MV-4-11 (cell line): Measurements from ENCODE around the gene ZFAND3.
A peak's percentile ranks its signal among the peaks of the same experiment; 100 is the strongest.
"Not testable (repeated sequence)": the region's sequence is repeated elsewhere in the genome, so short reads cannot be mapped to it uniquely, and the experiment has no call there.

Experiments
- DNase-seq: peaks from one replicate; lab custom pipeline; 2025; lab: John Stamatoyannopoulos, UW

Gene ZFAND3

DNA sequence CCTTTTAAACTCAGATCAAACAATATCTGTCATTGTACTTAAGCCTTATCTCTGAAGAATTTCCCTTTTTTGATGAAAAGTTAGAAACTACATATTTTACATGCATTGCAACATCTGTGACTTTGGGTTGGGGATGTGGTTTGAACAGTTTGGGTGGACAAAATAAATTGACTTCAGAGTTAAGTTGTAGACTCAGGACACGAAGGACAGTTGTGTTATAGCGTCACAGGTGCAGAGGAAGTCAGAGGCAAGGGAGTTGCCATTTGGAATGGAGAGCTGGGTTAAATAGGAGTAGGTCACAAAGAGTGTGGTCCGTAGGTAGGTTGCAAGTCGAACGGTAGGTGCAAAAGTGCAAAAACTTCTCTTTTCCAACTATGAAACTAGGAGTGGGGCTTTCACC is 46.0 kb downstream of the ZFAND3 start:
- DNase-seq, result peak; percentile 85

- DNase-seq, result no peak
These were observed 47.3 kb downstream of the ZFAND3 start for GRCh38 chr6:37866590-37867507.

DNA sequence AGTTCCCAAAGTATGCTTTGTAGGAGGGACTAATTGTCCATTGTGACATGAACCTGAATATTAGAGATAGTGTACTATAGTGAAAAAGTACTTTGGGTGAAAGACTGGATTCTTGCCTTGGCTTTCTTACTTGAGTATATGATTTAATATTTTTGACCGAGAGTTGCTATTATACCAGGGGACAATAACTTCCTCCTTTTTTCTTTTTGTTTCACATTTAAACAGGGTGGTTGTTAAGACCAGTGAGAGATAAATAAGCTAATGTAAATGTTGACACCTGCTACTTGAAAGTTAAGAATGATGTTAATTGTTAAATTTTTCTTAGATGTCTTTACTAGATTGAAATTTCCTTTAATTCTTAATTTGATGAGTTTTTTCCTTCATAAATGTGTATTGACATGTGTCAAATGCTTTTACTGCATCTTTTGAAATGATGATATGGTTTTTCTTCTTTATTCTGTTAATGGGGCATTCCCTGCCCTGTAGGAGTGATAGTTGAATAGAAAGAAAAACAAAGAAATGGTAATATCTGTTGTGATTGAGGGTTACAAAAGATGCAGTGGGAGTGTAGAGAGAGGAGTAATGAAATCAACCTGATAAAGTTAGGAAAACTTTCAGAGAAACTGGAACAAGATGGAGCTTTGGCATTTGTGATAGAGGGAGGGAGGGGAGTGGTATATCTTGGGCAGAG is 48.4 kb downstream of the ZFAND3 start:
- DNase-seq, result peak; percentile 28

DNA sequence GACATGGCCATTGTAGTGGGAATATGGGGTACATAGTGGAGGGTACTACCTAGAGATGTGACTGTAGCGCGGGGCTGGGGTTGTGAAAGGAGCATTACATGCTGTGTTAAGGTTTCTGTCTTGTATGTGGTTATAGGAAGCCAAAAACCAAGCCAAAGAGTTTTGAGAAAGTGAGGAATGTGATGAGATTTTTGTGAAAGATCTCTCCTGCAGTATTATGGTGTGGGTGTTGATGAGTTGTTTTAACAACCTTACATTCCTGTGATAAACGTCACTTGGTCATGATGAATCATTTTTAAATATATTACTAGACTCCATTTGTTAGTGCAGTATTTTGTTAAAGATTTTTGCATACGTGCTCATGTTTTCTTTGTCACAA is 48.9 kb downstream of the ZFAND3 start:
- no peak for DNase-seq

DNA sequence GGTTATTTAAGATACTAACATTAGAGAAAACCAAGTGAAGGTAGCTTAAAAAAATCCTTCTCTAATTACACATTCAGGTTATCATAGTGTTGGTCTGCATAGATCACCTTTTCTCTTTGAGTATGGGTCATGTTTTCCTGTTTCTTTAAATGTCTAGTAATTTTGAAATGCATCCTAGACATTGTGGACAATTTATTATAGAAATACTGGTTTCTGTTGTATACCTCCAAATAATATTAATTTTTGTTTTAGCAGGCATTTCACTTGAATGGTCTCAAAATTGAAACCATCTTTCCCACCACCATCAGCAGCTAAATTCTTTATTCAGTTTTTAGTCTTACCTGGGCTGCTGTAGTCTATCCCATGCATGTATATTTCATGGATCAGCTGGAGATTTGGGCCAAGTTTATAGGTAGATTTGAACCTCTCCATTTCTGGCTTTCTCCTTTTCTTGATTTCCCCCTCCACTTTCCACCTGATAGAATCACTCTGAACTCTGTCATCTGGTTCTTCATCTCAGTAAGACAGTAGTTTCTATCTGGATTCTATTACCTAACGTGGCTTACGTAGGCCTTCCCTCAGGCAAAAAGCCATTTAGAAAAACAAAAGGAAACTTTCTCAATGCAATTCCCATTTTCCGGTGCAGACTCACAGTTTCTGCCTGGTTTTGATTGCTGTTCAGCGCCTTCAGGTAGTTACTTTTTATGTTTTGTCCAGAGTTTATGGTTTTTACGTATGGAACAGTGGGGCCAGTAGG is 52.3 kb downstream of the ZFAND3 start:
- DNase-seq, result no peak

DNA sequence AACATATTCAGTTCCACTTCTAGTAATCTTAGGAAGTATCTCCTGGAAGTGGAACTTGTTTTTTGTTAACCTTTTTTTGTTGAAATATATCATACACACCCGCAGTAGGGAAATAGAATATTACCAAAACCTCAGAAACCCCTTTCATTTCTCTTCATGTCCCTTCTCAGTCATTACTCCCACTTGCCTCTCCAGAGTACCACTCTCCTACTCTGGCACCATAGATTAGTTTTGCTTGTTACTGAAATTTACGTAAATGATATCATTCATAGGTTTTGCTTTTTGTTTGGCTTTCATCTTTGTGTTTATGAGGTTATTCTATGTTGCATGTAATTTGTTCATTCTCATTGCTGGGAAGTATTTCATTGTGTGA is 52.8 kb downstream of the ZFAND3 start:
- DNase-seq, result peak; percentile 22

GRCh38 chr6:37874726-37875125 is 55.2 kb downstream of the ZFAND3 start:
- DNase-seq, result no peak

GRCh38 chr6:37875561-37876309 is 56.2 kb downstream of the ZFAND3 start:
- DNase-seq, result no peak

DNA sequence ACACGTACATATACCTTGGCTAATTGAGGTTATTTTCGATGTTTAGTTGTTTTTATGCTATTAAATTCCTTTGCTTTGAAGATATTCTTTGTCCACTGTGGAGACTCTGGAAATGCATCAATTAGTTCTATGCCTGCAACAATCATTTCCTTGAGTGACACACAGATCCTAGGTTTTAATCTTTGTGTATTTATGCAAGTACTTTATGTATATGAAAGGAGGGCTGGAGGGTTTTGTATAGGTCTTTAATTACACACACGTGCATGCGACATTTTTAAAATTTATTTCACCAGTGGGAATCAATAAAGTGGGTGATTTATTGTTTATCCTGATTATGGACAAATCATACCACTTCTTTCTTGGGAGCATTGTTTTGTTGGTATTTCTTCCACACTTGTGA is 57.3 kb downstream of the ZFAND3 start:
- DNase-seq, result no peak

- no peak for DNase-seq
These were observed 58.0 kb downstream of the ZFAND3 start for GRCh38 chr6:37877373-37878149.

DNA sequence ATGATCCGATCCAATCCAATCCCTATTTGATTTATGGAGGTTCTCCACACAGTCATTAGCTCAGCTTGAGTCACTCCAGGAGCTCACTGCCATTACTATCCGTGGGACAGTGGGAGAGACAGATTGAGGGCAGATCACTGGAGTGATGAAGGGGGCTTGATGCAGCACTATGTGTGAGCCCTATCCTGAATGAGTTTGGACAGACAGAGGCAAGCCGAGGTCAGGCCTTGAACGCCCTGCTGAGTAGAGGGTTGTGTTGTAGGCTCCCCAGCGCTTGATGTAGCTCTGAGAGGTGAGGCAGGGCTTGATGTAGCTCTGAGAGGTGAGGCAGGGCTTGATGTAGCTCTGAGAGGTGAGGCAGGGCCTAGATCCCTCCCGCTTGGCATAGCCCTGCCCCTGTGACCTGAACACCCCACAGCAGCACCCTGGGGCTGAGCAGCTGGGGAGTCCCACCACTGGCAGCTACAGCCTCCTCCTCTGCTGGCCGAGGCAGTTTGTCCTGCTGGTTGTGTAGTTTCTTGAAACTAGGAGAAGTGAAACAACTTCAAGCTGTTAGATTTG is 58.7 kb downstream of the ZFAND3 start:
- DNase-seq, result peak; percentile 65

GRCh38 chr6:37880602-37881001 is 61.1 kb downstream of the ZFAND3 start:
- not testable (repeated sequence) for DNase-seq

GRCh38 chr6:37882292-37882691 is 62.8 kb downstream of the ZFAND3 start:
- DNase-seq, result no peak

- DNase-seq, result no peak
These were observed 63.3 kb downstream of the ZFAND3 start for GRCh38 chr6:37882724-37883413.

DNA sequence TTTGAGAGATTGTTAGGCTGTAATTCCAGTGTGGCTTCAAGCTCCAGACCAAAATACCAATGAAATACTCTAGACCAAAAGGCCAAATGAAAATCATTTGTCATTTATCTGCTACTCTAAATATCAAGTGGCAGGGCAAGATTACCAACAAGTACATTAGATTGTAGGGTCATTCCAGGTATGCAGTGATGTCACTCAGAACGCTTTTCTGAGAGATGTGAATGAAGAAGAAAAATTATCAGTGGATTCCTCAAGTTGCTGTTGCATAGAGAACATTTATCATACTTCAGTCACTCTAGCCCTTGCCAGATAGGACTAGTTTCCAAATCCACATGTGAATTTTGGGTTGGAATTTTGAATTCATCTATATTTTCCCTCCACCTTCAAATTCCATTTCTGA is 65.0 kb downstream of the ZFAND3 start:
- no peak for DNase-seq

- no peak for DNase-seq
These were observed 69.5 kb downstream of the ZFAND3 start for GRCh38 chr6:37889051-37889450.

GRCh38 chr6:37889486-37889885 is 70.0 kb downstream of the ZFAND3 start:
- DNase-seq, result no peak

DNA sequence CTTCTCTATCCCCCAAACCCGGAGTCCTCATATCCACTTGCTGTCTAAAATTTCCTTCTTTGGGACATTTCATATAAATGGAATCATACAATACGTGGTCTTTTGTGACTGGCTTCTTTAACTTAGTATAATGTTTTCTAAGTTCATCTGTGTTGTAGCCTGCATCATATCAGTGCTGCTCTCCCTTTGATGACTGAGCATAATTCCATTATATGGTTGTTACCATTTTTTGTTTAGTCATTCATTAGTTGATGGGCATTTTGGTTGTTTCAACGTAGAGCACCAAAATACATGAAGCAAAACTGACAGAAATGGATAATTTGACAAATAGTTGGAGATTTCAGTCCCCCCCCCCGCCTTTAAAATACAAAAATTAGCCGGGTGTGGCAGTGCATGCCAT is 71.5 kb downstream of the ZFAND3 start:
- DNase-seq, result no peak

DNA sequence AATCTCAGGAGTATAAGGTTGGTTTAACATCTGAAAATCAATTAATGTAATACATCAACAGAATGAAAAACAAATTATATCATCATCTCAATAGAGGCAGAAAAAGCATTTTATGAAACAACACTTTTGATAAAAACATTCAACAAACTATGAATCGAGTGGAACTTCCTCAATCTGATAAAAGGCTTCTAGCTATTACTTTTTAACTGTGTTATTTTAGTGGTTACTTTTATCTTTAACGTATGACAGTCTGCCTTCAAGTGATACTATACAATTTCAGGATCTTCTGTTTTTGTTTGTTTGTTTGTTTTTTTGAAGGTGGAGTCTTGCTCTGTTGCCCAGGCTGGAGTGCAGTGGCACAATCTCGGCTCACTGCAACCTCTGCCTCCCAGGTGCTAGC is 73.7 kb downstream of the ZFAND3 start:
- no peak for DNase-seq

GRCh38 chr6:37893734-37894133 is 74.2 kb downstream of the ZFAND3 start:
- peak; percentile 12 for DNase-seq
